MV-4-11 (cell line): ENCODE data around the gene MST1R.
A peak's percentile ranks its signal among the peaks of the same experiment; 100 is the strongest.
"Not testable (repeated sequence)": the region's sequence is repeated elsewhere in the genome, so short reads cannot be mapped to it uniquely, and the experiment has no call there.

Experiments
- DNase-seq: peaks from one replicate; lab custom pipeline; 2025; lab: John Stamatoyannopoulos, UW

MST1R gene

DNA sequence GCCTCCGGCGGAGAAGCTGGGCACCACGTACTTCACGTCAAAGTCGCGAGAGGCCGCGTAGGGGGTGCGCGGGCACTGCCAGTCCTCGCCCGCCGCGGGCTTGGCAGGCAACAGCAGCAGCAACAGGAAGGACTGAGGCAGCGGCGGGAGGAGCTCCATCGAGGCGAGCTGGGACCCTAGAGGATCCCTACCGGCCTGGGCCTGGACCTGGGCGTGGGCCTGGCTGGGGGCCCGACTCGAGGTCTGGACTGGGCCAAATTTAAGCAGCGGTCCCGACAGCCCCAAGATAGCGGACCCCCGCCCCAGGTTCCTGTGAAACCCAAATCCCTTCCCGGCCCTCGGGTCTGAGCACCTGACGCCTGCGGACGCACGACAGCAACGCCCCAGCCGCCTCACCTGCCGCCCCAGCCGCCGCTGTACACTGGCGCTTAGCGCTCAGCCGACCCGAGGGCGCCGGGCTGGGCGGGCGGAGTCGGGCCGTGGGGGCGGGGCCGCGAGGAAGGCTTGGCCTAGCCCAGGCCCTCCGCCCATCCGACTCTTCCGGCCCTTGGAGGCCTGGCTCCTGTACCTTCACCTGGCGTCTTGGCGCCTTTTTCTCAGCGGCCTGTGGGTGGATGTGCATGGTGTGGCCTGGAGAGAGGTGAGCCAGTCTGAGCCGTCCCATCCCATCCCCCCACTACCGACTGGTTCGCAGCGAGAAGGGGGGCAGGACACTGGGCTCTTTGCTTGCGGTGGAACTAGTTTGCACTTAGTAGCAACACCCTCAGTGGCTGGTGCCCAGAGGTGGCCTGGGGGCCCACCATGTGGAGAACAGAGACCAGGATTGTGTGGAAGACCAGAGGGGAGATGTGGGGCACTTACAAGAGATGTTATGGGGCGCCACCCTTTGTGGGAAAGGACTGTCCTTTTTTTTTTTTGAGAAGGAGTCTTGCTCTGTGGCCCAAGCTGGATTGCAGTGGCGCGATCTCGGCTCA, at the start of gene MST1R:
Gene MST1R (minus strand): TSS at position 423 of the 974 bp plus-strand sequence. CDS start 264 bp downstream, at position 159.
- no peak for DNase-seq

DNA sequence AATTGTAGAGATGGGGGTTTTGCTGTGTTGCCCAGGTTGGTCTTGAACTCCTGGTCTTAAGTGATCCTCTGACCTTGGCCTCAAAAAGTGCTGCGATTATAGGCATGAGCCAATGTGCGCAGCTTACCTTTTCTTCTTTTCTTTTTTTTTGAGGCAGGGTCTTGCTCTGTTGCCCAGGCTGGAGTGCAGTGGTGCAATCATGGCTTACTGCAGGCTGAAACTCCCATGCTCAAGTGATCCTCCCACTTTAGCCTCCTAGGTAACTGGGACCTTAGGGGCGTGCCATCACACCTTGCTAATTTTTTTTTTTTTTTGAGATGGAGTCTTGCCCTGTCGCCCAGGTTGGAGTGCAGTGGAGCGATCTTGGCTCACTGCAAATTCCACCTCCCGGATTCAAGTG, 49.3 kb upstream of the MST1R start:
- no peak for DNase-seq

DNA sequence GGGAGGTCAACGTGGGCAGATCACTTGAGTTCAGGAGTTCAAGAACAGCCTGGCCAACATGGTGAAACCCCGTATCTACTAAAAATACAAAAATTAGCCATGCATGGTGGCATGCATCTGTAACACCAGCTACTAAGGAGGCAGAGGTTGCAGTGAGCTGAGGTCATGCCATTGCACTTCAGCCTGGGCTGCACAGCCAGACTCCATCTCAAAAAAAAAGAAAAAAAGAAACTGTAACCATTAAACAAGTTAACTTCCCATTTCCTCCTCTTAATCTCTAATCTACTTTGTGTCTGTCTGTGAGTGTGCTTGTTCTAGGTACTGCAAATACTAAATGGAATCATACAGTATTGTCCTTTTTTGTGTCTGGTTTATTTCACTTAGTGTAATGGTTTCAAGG, 39.0 kb upstream of the MST1R start:
- peak; percentile 43 for DNase-seq

DNA sequence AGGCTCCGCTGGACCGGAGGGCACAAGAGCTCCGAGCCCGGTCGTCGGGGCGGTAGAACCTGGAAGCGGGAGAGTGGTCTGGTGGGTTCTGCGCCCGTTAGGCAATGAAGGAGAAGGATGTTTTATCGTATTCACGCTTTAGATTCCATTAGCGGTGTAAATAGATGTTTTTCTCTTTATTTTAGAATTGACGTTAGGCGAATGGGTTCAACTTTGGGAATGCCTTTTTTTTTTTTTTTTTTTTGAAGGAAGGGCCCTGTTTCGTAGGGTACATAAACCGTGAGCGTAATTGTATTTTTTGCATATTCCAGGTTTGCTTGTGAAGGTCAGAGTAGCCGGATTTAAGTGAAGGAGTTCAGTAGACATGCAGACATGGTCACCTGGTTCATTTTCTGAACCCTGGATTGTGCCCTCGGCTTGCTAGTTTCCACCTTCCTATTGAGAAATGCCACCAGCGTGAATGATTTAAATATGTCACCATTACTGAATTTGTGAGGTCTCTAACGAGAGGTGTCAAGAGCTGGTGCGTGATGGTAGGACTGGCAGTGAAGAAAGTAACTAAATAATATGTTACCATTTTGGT, 37.1 kb upstream of the MST1R start:
- no peak for DNase-seq

DNA sequence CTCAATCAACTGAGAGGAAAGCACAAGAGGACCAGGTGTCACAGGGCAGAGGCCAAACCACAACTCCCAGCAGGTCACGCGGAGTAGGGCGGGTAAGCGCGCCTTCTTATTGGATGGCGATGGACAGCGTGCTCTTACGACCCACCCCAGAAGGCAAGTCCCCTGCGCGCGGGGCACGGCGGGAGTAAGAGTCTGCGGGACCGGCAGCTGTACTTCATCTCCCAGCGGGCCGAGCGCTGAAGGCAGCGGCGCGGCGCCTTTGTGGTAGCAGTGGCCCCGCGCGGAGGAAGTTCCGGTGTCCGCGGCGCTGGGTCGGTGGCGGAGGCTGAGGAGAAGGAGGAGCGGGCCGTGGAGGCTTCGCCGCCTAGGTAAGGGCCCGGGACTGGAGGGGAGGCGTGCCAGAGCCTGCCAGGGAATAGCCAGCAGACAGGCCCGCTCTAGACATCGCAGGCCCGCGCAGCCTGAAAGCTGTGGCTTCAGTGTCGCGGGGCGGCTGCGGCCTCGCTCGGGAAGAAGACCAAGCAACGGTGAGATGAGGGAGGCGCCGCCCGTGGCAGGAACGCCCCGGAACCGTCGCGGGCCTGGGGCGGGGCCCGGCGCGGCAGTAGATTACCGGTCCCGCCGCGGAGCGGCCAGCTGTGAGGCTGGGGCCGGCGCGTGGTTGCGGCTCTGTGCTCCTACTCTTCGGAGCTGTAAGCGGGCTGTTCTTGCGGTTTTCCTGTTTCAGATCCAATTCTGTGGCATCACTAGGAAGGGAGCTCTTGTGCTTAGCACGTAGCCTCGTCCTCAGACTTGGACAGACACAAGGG, 36.4 kb upstream of the MST1R start, which contains the start of gene RBM6:
Gene RBM6 (plus strand): TSS at position 293 of the 809 bp plus-strand sequence. CDS start 22,492 bp downstream, outside the sequence.
- peak; percentile 98 for DNase-seq

DNA sequence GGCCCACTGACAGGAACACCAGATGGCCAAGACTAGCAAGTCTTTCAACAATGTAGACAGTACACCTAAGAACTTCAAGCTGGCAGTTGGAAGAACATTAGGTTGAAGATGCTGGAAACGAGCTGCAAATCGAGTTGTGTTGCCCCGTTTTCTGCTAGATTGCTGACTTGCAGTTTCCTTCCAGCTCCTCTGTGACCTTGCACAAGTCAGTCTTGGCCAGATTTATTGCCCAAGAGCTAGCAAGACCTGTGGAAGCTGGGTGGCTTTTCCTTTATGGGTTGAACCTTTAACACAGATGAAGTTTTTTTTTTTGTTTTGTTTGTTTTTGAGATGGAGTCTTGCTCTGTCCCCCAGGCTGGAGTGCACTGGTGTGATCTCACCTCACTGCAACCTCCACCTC, 33.4 kb upstream of the MST1R start:
- DNase-seq = peak; percentile 53

DNA sequence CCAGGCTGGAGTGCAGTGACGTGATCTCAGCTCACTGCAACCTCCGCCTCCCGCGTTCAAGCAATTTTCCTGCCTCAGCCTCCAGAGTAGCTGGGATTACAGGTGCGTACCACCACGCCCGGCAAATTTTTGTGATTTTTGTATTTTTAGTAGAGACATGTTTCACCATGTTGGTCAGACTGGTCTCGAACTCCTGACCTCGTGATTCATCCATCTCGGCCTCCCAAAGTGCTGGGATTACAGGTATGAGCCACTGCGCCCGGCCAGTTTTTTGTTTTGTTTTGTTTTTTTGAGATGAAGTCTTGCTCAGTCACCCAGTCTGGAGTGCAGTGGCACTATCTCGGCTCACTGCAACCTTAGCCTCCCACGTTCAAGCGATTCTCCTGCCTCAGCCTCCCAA, 28.6 kb upstream of the MST1R start:
- DNase-seq = not testable (repeated sequence)

DNA sequence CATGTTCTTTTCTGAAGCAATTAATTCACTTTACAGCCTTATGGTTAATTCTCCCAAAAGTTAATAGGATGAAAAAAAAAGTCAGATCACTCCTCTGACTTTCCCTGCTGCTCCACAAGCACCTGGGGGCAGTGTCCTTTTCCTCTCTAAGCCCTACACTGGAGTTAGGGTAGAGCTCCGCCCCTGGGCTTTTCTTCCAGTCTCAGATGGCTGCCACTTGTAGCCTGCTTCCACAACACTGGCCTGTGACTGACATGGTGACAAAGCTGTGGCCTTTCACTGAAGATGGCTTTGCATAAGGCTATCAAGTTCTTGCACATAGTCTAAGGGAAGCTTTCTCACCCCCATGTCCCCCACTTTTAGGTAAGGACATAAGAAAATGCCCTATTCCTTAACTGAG, 27.2 kb upstream of the MST1R start:
- DNase-seq = peak; percentile 27

DNA sequence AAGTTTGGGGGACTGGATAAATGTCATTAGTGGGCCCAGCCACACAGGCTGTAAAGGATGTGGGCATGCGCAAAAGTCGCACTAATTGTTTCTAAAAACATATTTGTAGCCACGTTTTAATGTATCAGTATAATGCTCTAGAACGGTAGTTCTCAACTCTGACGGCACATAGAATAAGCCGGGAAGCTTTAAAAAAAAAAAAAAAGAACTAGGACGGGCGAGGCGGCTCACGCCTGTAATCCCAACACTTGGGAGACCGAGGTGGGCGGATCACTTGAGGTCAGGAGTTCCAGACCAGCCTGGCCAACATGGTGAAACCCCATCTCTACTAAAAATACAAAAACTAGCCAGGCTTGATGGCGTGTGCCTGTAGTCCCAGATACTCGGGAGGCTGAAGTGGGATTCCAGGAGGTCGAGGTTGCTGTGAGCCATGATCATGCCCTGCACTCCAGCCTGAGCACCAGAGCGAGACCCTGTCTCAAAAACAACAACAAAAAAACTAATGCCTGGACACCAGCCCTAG, 26.6 kb upstream of the MST1R start:
- no peak for DNase-seq

DNA sequence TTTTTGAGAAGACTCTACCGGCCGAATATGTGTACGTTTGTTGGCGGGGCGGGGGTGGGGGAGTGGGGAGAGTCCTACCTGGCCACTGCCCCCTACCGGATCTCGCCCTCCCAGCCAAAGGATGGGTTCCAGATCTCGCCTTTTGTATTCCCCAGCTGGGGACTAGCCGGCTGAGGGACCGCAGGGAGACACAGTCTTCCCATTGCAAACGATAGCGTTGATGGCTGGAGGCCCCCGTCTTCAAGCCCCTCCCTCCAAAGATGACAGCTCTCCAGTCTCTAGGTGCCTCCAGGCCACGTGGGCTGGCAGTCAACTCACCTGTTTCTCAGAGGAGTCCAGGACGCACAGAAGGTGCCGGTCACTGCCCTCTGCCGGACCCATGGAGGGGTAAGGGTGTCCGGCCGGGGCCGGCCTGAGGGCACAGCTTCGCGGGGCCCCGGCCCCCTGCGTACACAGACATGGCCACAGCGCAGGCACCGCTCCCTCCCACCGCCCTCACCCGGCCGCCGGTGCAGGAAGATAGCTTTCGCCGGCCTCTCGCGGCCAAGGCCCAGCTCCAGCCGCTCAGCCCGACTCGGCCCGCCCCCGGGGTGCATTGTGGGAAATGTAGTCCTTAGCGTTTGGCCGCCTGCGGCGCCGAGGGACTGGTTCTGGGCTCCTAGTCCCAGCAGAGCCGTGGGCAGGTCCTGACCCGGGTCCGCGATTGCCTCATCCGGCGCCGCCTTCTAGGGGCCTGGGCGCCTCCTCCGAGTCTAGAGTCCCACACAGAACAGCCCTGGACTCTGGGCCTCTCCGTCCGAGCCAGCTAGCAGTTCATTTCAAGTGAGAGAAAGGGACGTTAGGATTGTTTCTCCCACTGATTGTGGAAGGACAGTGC, 25.9 kb upstream of the MST1R start, which contains the start of gene MON1A:
Gene MON1A (minus strand): TSS at position 521 of the 877 bp plus-strand sequence. CDS start 16,465 bp downstream, outside the sequence.
- DNase-seq = peak; percentile 77

DNA sequence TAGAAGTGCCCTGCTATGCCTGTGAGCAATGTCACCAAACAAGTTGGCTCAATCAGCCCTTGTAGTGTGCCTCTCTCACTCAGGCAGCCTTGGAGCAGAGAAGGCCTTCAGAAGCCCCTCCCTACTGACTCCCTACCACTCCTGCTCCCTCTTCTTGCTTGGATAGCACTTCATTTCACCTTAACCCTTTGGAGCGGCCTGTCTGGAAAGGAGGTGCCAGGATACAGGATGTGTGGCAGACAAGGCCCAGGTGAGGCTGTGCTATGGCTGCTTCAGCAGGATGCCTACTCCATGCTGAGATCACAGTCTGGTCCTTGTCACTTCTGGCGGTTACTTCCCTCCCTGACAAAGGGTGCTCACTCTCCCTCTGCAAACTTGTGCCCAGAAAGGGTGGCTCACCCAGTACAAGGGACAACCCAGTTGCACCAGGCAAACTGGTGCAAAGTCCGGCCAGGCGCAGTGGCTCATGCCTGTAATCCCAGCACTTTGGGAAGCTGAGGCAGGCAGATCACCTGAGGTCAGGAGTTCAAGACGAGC, 24.9 kb upstream of the MST1R start:
- no peak for DNase-seq

DNA sequence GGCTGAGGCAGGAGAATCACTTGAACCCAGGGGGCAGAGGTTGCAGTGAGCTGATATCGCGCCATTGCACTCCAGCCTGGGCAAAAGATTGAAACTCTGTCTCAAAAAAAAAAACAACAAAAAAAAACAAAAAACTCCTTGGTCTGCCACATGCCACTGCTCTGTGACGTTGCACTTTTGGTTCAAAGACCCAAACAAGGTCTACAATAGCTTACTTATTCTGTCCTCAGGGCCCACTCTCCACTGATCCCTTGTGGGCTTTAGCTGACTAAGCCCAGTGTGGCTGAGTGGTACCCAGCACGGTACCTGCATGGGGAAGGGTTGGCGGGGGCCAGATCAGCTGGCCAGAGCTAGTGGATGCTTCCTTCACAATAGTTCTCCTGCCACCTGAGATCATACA, 24.1 kb upstream of the MST1R start:
- DNase-seq = no peak

DNA sequence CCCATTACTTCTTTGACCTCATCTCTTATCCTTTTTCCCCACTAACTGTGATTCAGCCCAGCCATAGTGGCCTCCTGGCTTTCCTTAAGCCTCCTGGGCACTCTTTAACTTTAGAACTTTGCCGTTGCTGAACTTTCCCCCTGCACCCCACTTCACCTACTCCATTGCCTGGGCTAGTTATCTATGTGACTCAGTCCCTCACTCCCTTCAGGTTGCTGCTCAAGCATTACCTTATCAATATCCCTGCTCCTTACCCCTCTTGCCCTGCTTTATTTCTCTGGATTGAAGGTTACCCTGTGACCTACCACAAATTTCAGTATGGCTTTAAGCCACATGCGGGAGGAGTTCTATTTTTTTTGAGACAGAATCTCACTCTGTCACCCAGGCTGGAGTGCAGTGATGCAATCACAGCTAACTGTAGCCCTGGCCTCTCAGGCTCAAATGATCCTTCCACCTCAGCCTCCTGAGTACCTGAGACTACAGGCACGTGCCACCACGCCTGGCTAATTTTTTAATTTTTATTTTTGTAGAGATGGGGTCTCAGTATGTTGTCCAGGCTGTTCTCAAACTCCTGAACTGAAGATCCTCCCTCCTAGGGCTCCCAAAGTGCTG, 22.6 kb upstream of the MST1R start:
- DNase-seq = no peak

DNA sequence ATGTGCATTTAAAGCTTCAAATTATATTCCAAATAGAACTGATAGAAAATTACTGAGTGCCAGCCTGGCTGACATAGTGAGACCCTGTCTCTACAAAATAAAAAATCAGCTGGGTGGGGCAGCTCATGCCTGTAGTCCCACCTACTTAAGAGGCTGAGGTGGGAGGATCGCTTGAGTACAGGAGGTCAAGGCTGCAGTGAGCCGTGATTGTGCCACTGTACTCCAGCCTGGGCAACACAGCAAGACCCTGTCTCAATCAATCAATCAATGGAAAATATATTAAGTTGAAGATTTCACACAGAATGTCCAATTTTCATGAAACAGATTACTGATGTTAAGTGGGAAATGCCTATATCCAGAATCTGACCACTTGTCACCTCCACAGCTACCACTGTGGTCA, 21.8 kb upstream of the MST1R start:
- no peak for DNase-seq

DNA sequence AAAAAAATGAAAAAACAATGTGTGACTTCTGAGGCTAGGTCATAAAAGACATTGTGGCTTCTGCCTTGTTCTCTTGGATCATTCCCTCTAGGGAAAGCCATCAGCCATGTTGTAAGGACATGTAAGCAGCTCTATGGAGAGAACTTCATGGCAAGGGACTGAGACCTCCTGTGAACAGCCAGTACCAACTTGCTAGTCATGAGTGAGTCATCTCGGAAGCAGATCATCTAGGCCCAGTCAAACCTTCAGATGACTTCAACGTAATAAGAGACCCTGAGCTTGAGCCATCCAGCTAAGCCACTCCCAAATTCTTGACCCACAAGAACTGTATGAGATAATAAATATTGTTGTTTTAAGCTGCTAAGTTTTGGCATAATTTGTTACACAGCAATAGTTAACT, 21.0 kb upstream of the MST1R start:
- no peak for DNase-seq

DNA sequence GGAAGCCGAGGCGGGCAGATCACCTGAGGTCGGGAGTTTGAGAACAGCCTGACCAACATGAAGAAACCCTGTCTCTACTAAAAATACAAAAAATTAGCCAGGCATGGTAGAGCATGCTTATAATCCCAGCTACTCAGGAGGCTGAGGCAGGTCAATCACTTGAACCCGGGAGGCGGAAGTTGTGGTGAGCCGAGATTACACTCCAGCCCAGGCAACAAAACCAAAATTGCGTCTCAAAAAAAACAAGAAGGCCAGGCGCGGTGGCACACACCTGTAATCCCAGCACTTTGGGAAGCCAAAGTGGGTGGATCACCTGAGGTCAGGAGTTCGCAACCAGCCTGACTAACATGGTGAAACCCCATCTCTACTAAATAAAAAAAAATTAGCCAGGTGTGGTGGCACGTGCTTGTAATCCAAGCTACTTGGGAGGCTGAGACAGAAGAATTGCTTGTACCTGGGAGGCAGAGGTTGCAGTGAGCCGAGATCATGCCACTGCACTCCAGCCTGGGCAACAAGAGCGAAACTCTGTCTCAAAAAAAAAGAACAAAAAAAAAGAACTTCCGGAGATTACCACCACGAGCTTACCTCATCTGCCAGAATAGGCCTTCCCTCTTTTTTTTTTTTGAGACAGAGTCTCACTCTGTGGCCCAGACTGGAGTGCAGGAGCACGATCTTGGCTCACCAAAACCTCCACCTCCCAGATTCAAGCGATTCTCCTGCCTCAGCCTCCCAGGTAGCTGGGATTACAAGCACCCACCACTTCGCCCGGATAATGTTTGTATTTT, 14.3 kb upstream of the MST1R start:
- peak; percentile 87 for DNase-seq

DNA sequence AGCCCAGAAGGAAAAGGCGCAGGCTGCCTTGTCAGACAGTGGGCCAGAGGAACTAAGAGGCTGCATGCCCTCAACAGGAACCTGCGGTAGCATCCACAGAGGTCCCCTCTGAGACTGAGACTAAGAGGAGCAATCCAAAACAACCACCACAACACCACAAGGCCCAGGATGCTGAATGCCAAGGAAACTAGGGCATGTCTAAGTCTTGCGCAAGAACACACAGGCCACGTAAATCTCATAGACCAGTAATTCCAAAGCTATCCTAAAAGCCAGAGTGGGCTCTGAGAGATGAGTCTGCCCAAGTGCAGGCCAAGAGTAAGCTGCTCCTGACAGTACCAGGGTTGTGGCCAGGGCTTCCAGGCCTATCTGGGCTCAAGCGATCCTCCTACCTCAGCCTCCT, 13.0 kb upstream of the MST1R start:
- DNase-seq = peak; percentile 89

DNA sequence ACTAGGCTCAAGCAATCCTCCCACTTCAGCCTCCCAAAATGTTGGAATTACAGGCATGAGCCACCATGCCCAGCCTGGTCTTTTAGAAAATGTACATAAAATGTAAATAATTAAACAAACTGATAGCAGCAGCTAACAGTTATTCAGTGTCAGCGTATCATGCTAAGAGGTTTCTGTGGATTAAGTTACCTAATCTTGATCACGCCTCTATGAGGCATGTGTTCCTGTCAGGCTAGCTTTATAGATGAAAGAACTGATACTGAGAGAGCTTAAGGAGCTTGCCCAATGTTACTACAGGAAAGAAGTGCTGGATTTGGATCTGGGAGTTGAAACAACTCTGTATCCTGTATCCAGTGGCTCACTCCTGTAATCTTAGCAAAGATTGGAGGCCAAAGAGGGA, 11.2 kb upstream of the MST1R start:
- peak; percentile 69 for DNase-seq

DNA sequence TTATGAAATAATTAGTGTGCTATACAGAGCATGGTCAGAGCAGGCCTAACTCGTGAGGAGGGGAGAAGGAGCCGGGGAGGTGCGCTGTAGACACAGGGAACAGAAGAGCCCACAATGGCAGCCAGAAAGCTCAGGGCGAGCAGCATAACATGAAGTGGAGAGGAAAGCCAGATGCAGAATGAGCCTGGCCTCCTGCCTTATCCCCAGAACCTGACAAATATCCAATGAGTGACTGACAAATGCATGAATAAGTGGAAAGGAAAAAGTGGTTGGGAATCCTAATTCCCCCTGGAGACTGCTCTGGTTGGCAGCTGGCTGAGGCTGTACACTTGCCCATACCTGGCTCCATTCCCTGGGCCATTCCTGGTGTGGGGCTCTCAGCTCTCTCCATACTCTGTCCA, 9.2 kb upstream of the MST1R start:
- no peak for DNase-seq
